Measurements from ENCODE around the gene CMC2.

GRCh38 chr16:80962879-80963278 lies 43.8 kb downstream of the CMC2 start:
- no peak for TF ChIP-seq MTA3 (IDR thresholded peaks at IDR 0.05; ENCODE audit: borderline replicate concordance, low read length)
- TF ChIP-seq RFX5 (IDR thresholded peaks at IDR 0.05; ENCODE audit: low read depth, low read length) = no peak
- TF ChIP-seq RBBP5 (conservative IDR thresholded peaks at IDR 0.05) = no peak
- TF ChIP-seq POLR2AphosphoS5 (IDR thresholded peaks at IDR 0.05; ENCODE audit: low read length) = no peak
- no peak for TF ChIP-seq CTCF (IDR thresholded peaks at IDR 0.05 in 2 of 3, conservative IDR thresholded peaks at IDR 0.05 in 1 of 3; ENCODE audit: control insufficient read depth in 2 of 3, extremely low read depth in 1 of 3, insufficient read depth in 1 of 3, low read depth in 3 of 3, low read length in 3 of 3)
- TF ChIP-seq CEBPB (IDR thresholded peaks at IDR 0.05; ENCODE audit: borderline replicate concordance in 1 of 2, low read depth in 2 of 2, low read length in 2 of 2) = no peak

Data from GM12878 (cell line).